HCT116 (cell line): ENCODE measurements around the gene GPR78. TPM values are rescaled to one million over a fixed set of nuclear protein-coding genes. Genes with fewer than 3 reads are reported as not detected.

Source experiments
- ATAC-seq: fragments of 200-7000 bp; cut with Tn5 transposase; 2 replicates; pipeline ENCODE4 v1.9.1; 2020; ENCODE audit warnings: mild to moderate bottlenecking, moderate library complexity
- BruUV-seq: library from RNA; stranded (reverse); fragments of 400-500 nt; replicated peaks from 2 replicates; lab custom pipeline; 2021; lab: Mats Ljungman, UMichigan
- CTCF ChIA-PET: fragments of 300-600 bp; sonication (Branson Sonifier 250); formaldehyde crosslinking; loops from one replicate; lab custom pipeline; 2021; ENCODE audit warnings: antibody characterized with exemption; lab: Charles Lee
- POLR2A ChIA-PET: fragments of 300-600, 350-600 bp; sonication (Branson Sonifier 250); formaldehyde crosslinking; loops from one replicate; lab custom pipeline; 2021; ENCODE audit warnings: antibody characterized with exemption; lab: Charles Lee
- RAD21 ChIA-PET, 2 experiments: fragments of 300-600 bp; sonication (Branson Sonifier 250); formaldehyde crosslinking; loops; one replicate each; lab custom pipeline; 2023; ENCODE audit warnings: low total read pairs in 2 of 2; ENCODE audit not compliant: uncharacterized antibody in 2 of 2, unreplicated experiment in 2 of 2, low non-redundant PET in 1 of 2; lab: Charles Lee
- DNase-seq: peaks from one replicate; pipeline ENCODE4 v3.0.0-alpha.2; 2010; ENCODE audit warnings: low read depth, low spot score
- H2AFZ ChIP-seq: fragments of 200-600 bp; shearing (Covaris generic), sonication (generic); 2 replicates; pipeline ENCODE4 v1.6.1; 2017; ENCODE audit warnings: low read depth, mixed run types, mixed read lengths, antibody characterized with exemption, low read length; ENCODE audit not compliant: poor library complexity, severe bottlenecking
- H3K27ac ChIP-seq: 2 replicates; pipeline ENCODE4 v1.5.1; 2012; ENCODE audit warnings: low read depth, low read length
- H3K27me3 ChIP-seq: fragments of 200-600 bp; sonication (generic); 2 replicates; pipeline ENCODE4 v1.6.1; 2016; ENCODE audit warnings: mixed run types, low read length, mixed read lengths; ENCODE audit not compliant: insufficient read depth
- H3K36me3 ChIP-seq, 2 experiments: fragments of 200-500 bp in 1 of 2; fragments of 200-600 bp in 1 of 2; sonication (Bioruptor generic) in 1 of 2; sonication (generic) in 1 of 2; 2 replicates each; pipeline versions ENCODE4 v1.5.1 to v1.6.1; 2014 to 2016; ENCODE audit warnings: low read length in 2 of 2, inconsistent platforms in 1 of 2, mixed read lengths in 1 of 2, mixed run types in 1 of 2; ENCODE audit not compliant: insufficient read depth in 2 of 2, control insufficient read depth in 1 of 2
- H3K4me1 ChIP-seq, 2 experiments: fragments of 200-600 bp in 1 of 2; sonication (generic) in 1 of 2; 2 replicates each; pipeline versions ENCODE4 v1.5.1 to v1.6.1; 2012 to 2017; ENCODE audit warnings: low read length in 2 of 2, inconsistent platforms in 1 of 2, mild to moderate bottlenecking in 1 of 2, mixed read lengths in 1 of 2, mixed run types in 1 of 2, moderate library complexity in 1 of 2; ENCODE audit not compliant: insufficient read depth in 2 of 2, control insufficient read depth in 1 of 2
- H3K4me2 ChIP-seq: fragments of 200-600 bp; sonication (generic); 2 replicates; pipeline ENCODE4 v1.6.1; 2017; ENCODE audit warnings: mixed run types, low read length, mixed read lengths
- H3K4me3 ChIP-seq, 2 experiments: fragments of 200-600 bp in 1 of 2; sonication (generic) in 1 of 2; replicated peaks in 1 of 2; 2 replicates each; pipeline ENCODE4 v1.5.1; 2011 to 2016; ENCODE audit warnings: low read length in 2 of 2, control low read depth in 1 of 2, low read depth in 1 of 2, mild to moderate bottlenecking in 1 of 2, mixed read lengths in 1 of 2, mixed run types in 1 of 2
- H3K79me2 ChIP-seq: fragments of 200-600 bp; sonication (generic); 2 replicates; pipeline ENCODE4 v1.6.1; 2017; ENCODE audit warnings: mild to moderate bottlenecking, mixed run types, low read length, moderate library complexity, mixed read lengths; ENCODE audit not compliant: insufficient read depth
- H3K9ac ChIP-seq: fragments of 200-600 bp; sonication (generic); 2 replicates; pipeline ENCODE4 v1.6.1; 2016; ENCODE audit warnings: low read length, mixed read lengths
- H3K9me2 ChIP-seq: fragments of 200-600 bp; sonication (generic), shearing (Covaris generic); 2 replicates; pipeline ENCODE4 v1.6.1; 2017; ENCODE audit warnings: mixed run types, mild to moderate bottlenecking, moderate library complexity; ENCODE audit not compliant: insufficient read depth
- H3K9me3 ChIP-seq, 2 experiments: fragments of 200-500 bp in 1 of 2; fragments of 200-600 bp in 1 of 2; sonication (Bioruptor generic) in 1 of 2; sonication (generic) in 1 of 2; 2 replicates each; pipeline ENCODE4 v1.6.1; 2014 to 2017; ENCODE audit warnings: low read length in 2 of 2, mixed read lengths in 2 of 2, inconsistent platforms in 1 of 2, low read depth in 1 of 2, mild to moderate bottlenecking in 1 of 2, mixed run types in 1 of 2, moderate library complexity in 1 of 2; ENCODE audit not compliant: control insufficient read depth in 1 of 2, insufficient read depth in 1 of 2
- H4K20me1 ChIP-seq: fragments of 200-600 bp; sonication (generic), shearing (Covaris generic); 2 replicates; pipeline ENCODE4 v1.6.1; 2017; ENCODE audit warnings: mixed run types, mild to moderate bottlenecking, moderate library complexity; ENCODE audit not compliant: insufficient read depth
- CBX3 ChIP-seq: IDR thresholded peaks from 2 replicates; pipeline ENCODE4 v1.6.1; 2012; ENCODE audit warnings: low read depth
- CTCF ChIP-seq, 3 experiments: fragments of 200-600 bp in 1 of 3; sonication (generic) in 1 of 3; IDR thresholded peaks in 2 of 3; conservative IDR thresholded peaks in 1 of 3; 2 replicates each; pipeline ENCODE4 v1.5.1; 2012 to 2017; ENCODE audit warnings: low read depth in 2 of 3, low read length in 2 of 3, antibody characterized with exemption in 1 of 3, borderline replicate concordance in 1 of 3, control low read depth in 1 of 3, mild to moderate bottlenecking in 1 of 3, mixed read lengths in 1 of 3, mixed run types in 1 of 3, moderate library complexity in 1 of 3; ENCODE audit not compliant: insufficient read depth in 1 of 3
- EGR1 ChIP-seq: IDR thresholded peaks from 2 replicates; pipeline ENCODE4 v1.6.1; 2012; ENCODE audit warnings: low read depth
- FOSL1 ChIP-seq: IDR thresholded peaks from 2 replicates; pipeline ENCODE4 v1.6.1; 2012; ENCODE audit warnings: low read depth
- MAX ChIP-seq: IDR thresholded peaks from 2 replicates; pipeline ENCODE4 v1.6.1; 2012
- POLR2A ChIP-seq: IDR thresholded peaks from 2 replicates; pipeline ENCODE4 v1.7.0; 2011; ENCODE audit warnings: borderline replicate concordance; ENCODE audit not compliant: insufficient read depth, insufficient read length; ENCODE audit errors: extremely low read depth
- POLR2AphosphoS5 ChIP-seq: IDR thresholded peaks from 2 replicates; pipeline ENCODE4 v1.6.1; 2011; ENCODE audit warnings: mild to moderate bottlenecking, low read depth, low read length, moderate library complexity
- REST ChIP-seq: IDR thresholded peaks from 2 replicates; pipeline ENCODE4 v1.6.1; 2012; ENCODE audit warnings: low read depth
- SRF ChIP-seq: IDR thresholded peaks from 2 replicates; pipeline ENCODE4 v1.6.1; 2012; ENCODE audit warnings: low read depth
- ZFX ChIP-seq: fragments of 450-650 bp; IDR thresholded peaks from 2 replicates; pipeline ENCODE4 v1.6.1; 2017
- ZNF274 ChIP-seq: fragments of 200-500 bp; sonication (Bioruptor generic); IDR thresholded peaks from 2 replicates; pipeline ENCODE4 v1.6.1; 2014; ENCODE audit warnings: mild to moderate bottlenecking, low read depth, low read length, inconsistent platforms
- intact Hi-C: fragments of 100-400 bp; cut with micrococcal nuclease; formaldehyde crosslinking; loops from 2 replicates; pipeline ENCODE4 v1.10.0; 2022
- total RNA-seq: library from RNA; stranded (reverse); gene quantifications from one replicate; pipeline ENCODE4 v1.2.1, GENCODE V29; 2021; ENCODE audit not compliant: unreplicated experiment

GPR78 gene
- total RNA-seq, 1 experiment from 2014 or later, result not detected

GRCh38 chr4:8544741-8545438 is 35.3 kb upstream of the GPR78 start:
- no peak overlapping the region for H3K4me3 ChIP-seq
- intact Hi-C loops, result loop anchor here (5.0 kb wide), 1 partner anchor 42 kb away; no protein-coding TSS in a partner anchor
- no peak overlapping the region for H3K27ac ChIP-seq
- DNase-seq (no peak), ATAC-seq (no peak)
- no TSS peak for BruUV-seq
- H2AFZ ChIP-seq, result no peak overlapping the region
- no peaks in the 10 kb centered on the region for H3K36me3 ChIP-seq
- no peak overlapping the region for H3K4me2 ChIP-seq
- CTCF ChIA-PET, result no interaction called here
- no peak overlapping the region for H3K9ac ChIP-seq
- RAD21 ChIA-PET, result no interaction called here
- peaks cover 0 to 24% of the 10 kb centered on the region in 2 experiments; a peak in 3 of 4 replicates for H3K4me1 ChIP-seq
- no peaks in the 10 kb centered on the region for H3K79me2 ChIP-seq
- H4K20me1 ChIP-seq, result no peaks in the 10 kb centered on the region
- H3K9me2 ChIP-seq, result no peaks in the 10 kb centered on the region
- no peaks in the 10 kb centered on the region for H3K27me3 ChIP-seq
- TF ChIP-seq CTCF (IDR thresholded peaks at IDR 0.05 in 2 of 3, conservative IDR thresholded peaks at IDR 0.05 in 1 of 3; ENCODE audit: borderline replicate concordance in 1 of 3, insufficient read depth in 1 of 3, low read depth in 2 of 3, low read length in 2 of 3), result no peak
- TF ChIP-seq, all 23 proteins: peak for 0
- H3K9me3 ChIP-seq, result no peaks in the 10 kb centered on the region
- POLR2A ChIA-PET, result no interaction called here

- H3K4me3 ChIP-seq, result no peak overlapping the region
- intact Hi-C loops, result loop anchor here (5.0 kb wide), 1 partner anchor 42 kb away; no protein-coding TSS in a partner anchor
- no peak for TF ChIP-seq EGR1
- no peak for TF ChIP-seq SRF
- no peak for TF ChIP-seq CBX3
- no peak for TF ChIP-seq ZNF274
- no peak for TF ChIP-seq ZFX
- no peak for TF ChIP-seq REST
- no peak for TF ChIP-seq MAX
- no peak for TF ChIP-seq POLR2AphosphoS5
- TF ChIP-seq POLR2A, result no peak
- no peak for TF ChIP-seq FOSL1
- TF ChIP-seq CTCF (IDR thresholded peaks at IDR 0.05 in 2 of 3, conservative IDR thresholded peaks at IDR 0.05 in 1 of 3; ENCODE audit: borderline replicate concordance in 1 of 3, insufficient read depth in 1 of 3, low read depth in 2 of 3, low read length in 2 of 3), result no peak
Measured at GRCh38 chr4:8545439-8545765, 34.8 kb upstream of the GPR78 start.

More at GRCh38 chr4:8545439-8545765, 34.8 kb upstream of the GPR78 start:
- DNase-seq (no peak), ATAC-seq (no peak)
- no peak overlapping the region for H3K4me2 ChIP-seq
- H3K9me3 ChIP-seq, result no peaks in the 10 kb centered on the region
- no peaks in the 10 kb centered on the region for H3K79me2 ChIP-seq
- CTCF ChIA-PET, result no interaction called here
- RAD21 ChIA-PET, result no interaction called here
- H3K27ac ChIP-seq, result no peak overlapping the region
- no peaks in the 10 kb centered on the region for H4K20me1 ChIP-seq
- H3K27me3 ChIP-seq, result no peaks in the 10 kb centered on the region
- H3K9ac ChIP-seq, result no peak overlapping the region
- H3K9me2 ChIP-seq, result no peaks in the 10 kb centered on the region
- H3K36me3 ChIP-seq, result no peaks in the 10 kb centered on the region
- no TSS peak for BruUV-seq
- H3K4me1 ChIP-seq, result peaks cover 0 to 21% of the 10 kb centered on the region in 2 experiments; a peak in 3 of 4 replicates
- no peak overlapping the region for H2AFZ ChIP-seq
- POLR2A ChIA-PET, result no interaction called here
